ENCODE results near the gene CABP7.
A peak's percentile ranks its signal among the peaks of the same experiment; 100 is the strongest.

Gene CABP7

DNA sequence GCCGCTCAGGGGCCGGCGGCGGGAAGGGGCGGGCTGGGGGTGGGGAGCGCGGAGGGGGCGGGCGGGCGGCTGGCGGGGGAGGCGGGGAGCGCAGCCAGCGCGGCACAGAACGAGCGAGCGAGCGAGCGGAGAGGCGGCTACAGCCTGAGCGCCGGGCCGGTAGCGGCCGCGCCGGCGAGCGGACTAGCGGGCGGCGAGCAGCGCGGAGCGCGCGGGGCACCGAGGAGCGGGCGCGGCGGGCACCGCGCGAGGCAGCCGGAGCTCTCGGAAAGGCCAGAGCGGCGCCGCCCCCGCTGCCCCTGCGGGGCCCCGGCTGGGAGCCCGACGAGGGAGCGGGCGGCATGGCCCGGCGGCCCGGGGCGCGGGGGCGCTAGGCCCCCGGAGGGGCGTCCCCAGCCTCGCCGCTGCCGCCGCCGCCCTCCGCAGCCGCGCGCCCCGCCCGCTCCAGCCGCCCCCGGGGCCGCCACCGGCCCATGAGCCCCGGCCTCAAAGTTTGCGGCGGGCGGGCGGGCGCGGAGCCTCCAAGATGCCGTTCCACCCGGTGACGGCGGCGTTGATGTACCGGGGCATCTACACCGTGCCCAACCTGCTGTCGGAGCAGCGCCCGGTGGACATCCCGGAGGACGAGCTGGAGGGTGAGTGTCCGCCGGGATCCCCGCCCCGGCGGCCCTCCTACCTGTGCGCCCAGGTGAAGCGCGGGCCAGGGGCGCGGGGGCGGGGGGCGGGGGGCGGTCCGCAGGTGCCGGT is at the start of gene CABP7:
CABP7 (plus strand) TSS at position 105 of the 747 bp plus-strand sequence; CDS start at position 527, 422 bp downstream.
- no peak for DNase-seq (ENCODE audit: low spot score)

GRCh38 chr22:29670626-29671025 is 49.2 kb upstream of the CABP7 start:
- peak; percentile 61 for DNase-seq (ENCODE audit: low spot score)

DNA sequence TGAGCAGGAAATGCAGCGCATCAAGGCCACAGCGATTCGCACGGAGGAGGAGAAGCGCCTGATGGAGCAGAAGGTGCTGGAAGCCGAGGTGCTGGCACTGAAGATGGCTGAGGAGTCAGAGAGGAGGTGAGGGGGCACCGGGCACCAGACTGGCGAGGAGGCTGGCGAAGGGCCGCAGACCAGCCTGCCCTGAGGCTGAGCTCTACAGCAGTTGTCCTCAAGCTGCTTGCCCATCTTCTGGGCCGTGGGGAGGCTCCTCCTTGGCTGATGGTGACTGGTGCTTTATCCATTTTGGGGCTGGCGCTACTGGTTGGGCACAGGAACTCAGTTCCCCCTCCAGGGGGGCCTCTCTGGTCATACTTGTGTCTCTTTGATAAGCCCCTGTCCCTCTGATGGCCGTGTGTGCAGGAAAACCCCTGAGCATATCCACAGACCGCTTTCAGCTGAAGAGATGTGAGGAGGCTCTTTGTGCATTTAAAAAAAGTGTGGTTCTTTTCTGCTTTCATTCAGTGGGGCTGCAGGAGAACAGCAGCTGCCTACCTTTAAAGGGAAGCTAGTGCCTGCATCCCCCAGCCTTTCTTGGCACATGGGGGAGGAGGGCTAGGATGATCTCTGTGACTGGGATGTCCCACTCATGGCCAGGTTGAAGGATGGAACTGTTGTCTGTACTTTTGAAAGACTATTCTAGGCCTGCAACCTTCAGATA is 46.3 kb upstream of the CABP7 start:
- DNase-seq (ENCODE audit: low spot score): no peak

DNA sequence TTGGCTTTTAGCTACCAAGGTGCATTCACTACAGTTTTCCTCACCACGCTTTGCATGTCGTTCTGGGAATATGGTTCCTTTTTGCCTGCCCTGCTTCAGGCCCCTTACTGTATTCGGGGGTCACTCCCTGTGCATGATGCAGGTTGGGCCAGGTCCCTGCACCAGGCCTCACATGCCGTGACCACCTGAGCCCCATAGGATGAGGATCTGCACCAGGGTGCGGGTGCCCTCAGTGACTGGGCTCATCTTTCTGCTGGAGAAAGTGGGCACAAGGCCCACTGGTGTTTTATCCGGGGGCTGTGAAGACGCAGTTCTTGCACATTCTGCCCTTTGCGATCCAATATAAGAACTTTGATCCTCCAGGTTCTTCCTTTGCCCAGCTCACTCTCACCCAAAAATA is 45.7 kb upstream of the CABP7 start:
- no peak for DNase-seq (ENCODE audit: low spot score)

GRCh38 chr22:29679316-29679715 is 40.5 kb upstream of the CABP7 start:
- no peak for DNase-seq (ENCODE audit: low spot score)

GRCh38 chr22:29683536-29683935 is 36.3 kb upstream of the CABP7 start:
- no peak for DNase-seq (ENCODE audit: low spot score)

DNA sequence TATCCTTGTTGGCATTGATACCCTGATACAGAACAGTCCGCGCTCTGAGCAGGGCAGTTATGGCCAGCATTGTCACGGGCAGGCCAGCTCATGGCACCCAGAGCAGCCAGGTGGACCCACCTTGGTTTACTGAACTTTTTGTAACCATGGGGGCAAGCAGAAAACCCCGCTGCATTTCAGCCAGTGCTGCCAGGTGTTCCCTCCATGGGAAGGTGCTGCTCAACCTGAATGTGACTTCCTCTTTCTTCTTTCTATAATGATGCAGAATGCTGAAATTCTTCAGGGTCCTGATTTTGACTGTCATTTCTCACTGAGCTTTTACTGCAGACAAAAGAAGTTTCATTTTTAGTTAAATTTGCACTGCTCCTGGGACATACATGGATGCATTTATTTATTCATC is 35.6 kb upstream of the CABP7 start:
- no peak for DNase-seq (ENCODE audit: low spot score)

- DNase-seq (ENCODE audit: low spot score): no peak
Observed at GRCh38 chr22:29689206-29689879, 30.5 kb upstream of the CABP7 start.

- peak; percentile 77 for DNase-seq (ENCODE audit: low spot score)
Observed at GRCh38 chr22:29689880-29690213, 30.0 kb upstream of the CABP7 start.

DNA sequence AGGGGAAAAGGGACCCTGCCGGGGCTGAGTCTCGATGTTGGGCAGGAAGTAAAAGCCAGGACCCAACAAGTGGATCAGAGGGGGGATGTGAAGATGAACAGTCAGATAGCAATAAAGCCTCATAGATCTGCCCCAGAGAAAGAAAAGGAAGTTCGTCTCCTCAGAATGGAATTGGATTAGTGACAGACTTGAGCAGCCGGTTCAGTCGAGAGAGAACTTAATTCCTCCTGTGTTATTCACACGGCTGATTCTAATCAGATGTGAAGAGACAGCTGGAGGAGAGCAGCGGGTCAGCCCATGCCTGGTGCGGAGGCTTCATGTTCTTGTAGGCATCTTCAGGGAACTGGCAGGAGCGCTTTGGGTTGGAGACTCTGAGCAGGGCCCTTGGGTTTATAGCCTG is 29.3 kb upstream of the CABP7 start:
- no peak for DNase-seq (ENCODE audit: low spot score)

GRCh38 chr22:29691636-29692326 is 28.0 kb upstream of the CABP7 start:
- no peak for DNase-seq (ENCODE audit: low spot score)

- DNase-seq (ENCODE audit: low spot score): no peak
Observed at GRCh38 chr22:29692327-29692640, 27.5 kb upstream of the CABP7 start.

GRCh38 chr22:29693161-29693560 is 26.6 kb upstream of the CABP7 start:
- no peak for DNase-seq (ENCODE audit: low spot score)

- DNase-seq (ENCODE audit: low spot score): no peak
Observed at GRCh38 chr22:29693671-29694070, 26.1 kb upstream of the CABP7 start.

GRCh38 chr22:29695129-29695926 is 24.5 kb upstream of the CABP7 start:
- DNase-seq (ENCODE audit: low spot score): no peak

DNA sequence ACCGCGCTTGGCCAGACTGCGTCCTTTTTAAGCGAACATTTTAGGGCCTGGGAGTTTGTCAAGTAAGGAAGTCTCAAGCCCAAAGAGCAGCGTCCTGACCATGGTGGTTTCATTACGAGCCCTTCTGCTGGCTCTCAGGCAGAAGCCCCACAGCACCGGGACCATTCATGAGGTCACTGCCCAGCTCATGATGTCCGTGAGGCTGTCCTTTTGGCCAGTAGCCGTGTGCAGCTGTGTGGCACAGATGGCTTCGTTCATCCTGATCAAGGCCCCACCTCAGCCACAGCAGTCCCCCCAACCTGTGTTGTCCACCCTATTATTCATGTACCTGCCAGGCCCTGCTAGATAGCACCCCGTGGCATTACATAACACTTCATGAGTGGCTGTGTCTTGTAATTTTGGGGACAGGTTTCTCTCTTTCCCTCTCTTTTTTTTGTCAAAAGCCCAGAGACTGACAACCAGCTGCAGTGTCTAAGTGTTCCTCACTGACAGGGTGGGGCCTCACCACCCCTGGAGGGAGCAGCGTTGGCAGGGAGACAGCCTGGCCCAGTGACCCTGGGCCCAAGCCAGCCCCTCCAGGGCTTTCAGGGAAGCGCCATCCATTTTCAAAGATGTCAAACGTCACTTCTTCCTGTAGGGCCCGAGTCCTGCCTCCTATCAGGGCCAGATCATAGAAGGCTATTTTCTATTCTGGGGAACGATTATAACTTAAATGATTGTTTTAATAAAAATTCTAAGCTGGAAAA is 21.8 kb upstream of the CABP7 start:
- no peak for DNase-seq (ENCODE audit: low spot score)

GRCh38 chr22:29700206-29700899 is 19.4 kb upstream of the CABP7 start:
- no peak for DNase-seq (ENCODE audit: low spot score)

DNA sequence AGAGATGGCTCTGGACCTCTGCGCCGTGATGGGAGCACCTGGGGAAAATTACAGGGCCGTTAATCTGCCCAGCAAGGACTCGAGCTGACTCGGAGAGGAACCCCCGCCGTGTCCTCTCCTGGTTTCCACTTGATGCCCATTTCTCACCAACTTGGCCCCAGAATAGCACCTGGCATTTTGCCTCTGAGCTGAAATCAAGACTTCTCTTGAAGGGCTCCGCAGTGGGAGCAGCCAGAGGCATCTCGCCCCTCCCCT is 19.0 kb upstream of the CABP7 start:
- DNase-seq (ENCODE audit: low spot score): no peak

DNA sequence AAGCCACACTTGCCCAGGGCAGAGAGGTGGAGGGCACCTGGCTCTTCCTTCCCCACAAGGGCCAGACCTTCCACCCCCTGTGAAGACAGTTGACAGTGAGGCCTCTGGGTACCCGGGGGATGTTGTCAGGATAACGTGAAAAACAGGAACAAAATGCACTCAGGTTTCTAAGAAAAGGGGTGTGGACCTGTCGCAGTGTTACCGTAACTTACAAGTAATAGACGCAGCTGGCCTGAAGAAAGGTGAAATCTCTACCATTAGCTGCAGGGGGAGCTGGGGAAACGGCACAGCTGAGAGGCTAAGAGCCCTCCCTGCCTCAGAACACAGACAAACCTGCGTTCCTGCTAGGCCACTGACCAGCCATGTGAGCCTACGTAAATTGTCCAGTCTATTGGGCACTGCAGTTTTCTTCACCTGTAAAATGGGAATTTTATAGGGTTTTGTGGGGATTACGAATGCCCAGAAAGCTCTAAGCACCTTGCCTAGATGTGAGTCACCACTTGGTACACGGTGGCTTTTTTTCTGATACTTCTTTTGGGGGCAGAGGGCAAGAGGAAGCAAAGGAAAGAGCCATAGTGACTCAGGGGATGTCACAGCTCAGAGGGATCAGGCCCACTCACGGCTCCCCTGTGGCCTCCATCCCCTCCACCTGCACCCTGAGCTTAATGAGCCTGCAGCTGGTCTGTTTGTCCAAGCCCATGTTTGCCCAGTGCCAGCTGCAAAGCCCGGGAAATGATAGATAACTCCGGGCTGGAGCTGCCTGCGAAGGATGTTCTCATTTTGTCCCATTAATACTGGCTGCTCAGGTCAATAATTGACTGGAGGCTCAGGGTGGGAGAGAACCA is 18.4 kb upstream of the CABP7 start:
- no peak for DNase-seq (ENCODE audit: low spot score)

Measured in ecto neural progenitor cell (in vitro differentiated cells).